OCI-LY7 (cell line): ENCODE measurements around the gene PAK1.

Source experiments
- CTCF ChIP-seq: fragments of 200-600 bp; sonication (generic); conservative IDR thresholded peaks from 2 replicates; pipeline ENCODE4 v1.5.1; 2014; ENCODE audit warnings: mild to moderate bottlenecking, antibody characterized with exemption, low read length, moderate library complexity, mixed read lengths
- EZH2phosphoT487 ChIP-seq: fragments of 200-600 bp; sonication (generic); IDR thresholded peaks from 2 replicates; pipeline ENCODE4 v1.6.1; 2018; ENCODE audit warnings: low read depth, borderline replicate concordance, mild to moderate bottlenecking, mixed run types, antibody characterized with exemption, low read length, moderate library complexity, mixed read lengths

- TF ChIP-seq CTCF (no peak), EZH2phosphoT487 (no peak)
Observed at GRCh38 chr11:77425346-77425745, 48.5 kb downstream of the PAK1 start.
